SU-DHL-6 (cell line): ENCODE results near the gene WWP2.

Source experiments
- CTCF ChIP-seq: fragments of 200-600 bp; sonication (generic); IDR thresholded peaks from one replicate; pipeline ENCODE4 v1.5.1; 2017; ENCODE audit warnings: antibody characterized with exemption, mild to moderate bottlenecking, low read length, moderate library complexity; ENCODE audit not compliant: insufficient read depth, poor library complexity, severe bottlenecking
- EZH2phosphoT487 ChIP-seq: fragments of 200-600 bp; sonication (generic), shearing (Covaris generic); conservative IDR thresholded peaks from 2 replicates; pipeline ENCODE4 v1.6.1; 2018; ENCODE audit warnings: mild to moderate bottlenecking, antibody characterized with exemption, low read length, moderate library complexity, mixed read lengths

GRCh38 chr16:69922200-69922599 lies 160.1 kb downstream of the WWP2 start:
- no peak for TF ChIP-seq CTCF
- TF ChIP-seq EZH2phosphoT487, result no peak
